Smooth muscle cell (in vitro differentiated cells): ENCODE results near the gene HOXA6. TPM values are rescaled to one million over a fixed set of nuclear protein-coding genes. Genes with fewer than 3 reads are reported as not detected.
A peak's percentile ranks its signal among the peaks of the same experiment; 100 is the strongest.

ENCODE experiments used
- DNase-seq: peaks from one replicate; lab custom pipeline; 2025; ENCODE audit not compliant: unreplicated experiment; lab: John Stamatoyannopoulos, UW
- H2AFZ ChIP-seq: fragments of 200-600 bp; sonication (generic); 2 replicates; pipeline ENCODE4 v1.6.0; 2016; ENCODE audit warnings: antibody characterized with exemption, low read depth, mild to moderate bottlenecking
- H3F3A ChIP-seq: fragments of 200-600 bp; sonication (generic); 2 replicates; pipeline ENCODE4 v1.6.0; 2017; ENCODE audit warnings: antibody characterized with exemption, low read depth
- H3K27ac ChIP-seq: fragments of 200-600 bp; sonication (generic); 2 replicates; pipeline ENCODE4 v1.5.1; 2016; ENCODE audit warnings: low read depth, mild to moderate bottlenecking
- H3K27me3 ChIP-seq: fragments of 200-600 bp; sonication (generic); 2 replicates; pipeline ENCODE4 v1.6.1; 2016; ENCODE audit warnings: low read depth, mild to moderate bottlenecking
- H3K36me3 ChIP-seq: fragments of 200-600 bp; sonication (generic); 2 replicates; pipeline ENCODE4 v1.5.1; 2016; ENCODE audit warnings: low read depth
- H3K4me1 ChIP-seq: fragments of 200-600 bp; sonication (generic); 2 replicates; pipeline ENCODE4 v1.5.1; 2016; ENCODE audit warnings: low read depth
- H3K4me2 ChIP-seq: fragments of 200-600 bp; sonication (generic); 2 replicates; pipeline ENCODE4 v1.6.0; 2016; ENCODE audit warnings: mild to moderate bottlenecking
- H3K4me3 ChIP-seq: fragments of 200-600 bp; sonication (generic); 2 replicates; pipeline ENCODE4 v1.5.1; 2016; ENCODE audit warnings: mild to moderate bottlenecking
- H3K79me2 ChIP-seq: fragments of 200-600 bp; sonication (generic); 2 replicates; pipeline ENCODE4 v1.6.0; 2016; ENCODE audit warnings: low read depth, mild to moderate bottlenecking
- H3K9ac ChIP-seq: fragments of 200-600 bp; sonication (generic); 2 replicates; pipeline ENCODE4 v1.6.0; 2016; ENCODE audit warnings: low read depth
- H3K9me3 ChIP-seq: fragments of 200-600 bp; sonication (generic); replicated peaks from 2 replicates; pipeline ENCODE4 v1.5.1; 2016; ENCODE audit warnings: low read depth
- H4K20me1 ChIP-seq: fragments of 200-600 bp; sonication (generic); 2 replicates; pipeline ENCODE4 v1.6.0; 2016; ENCODE audit warnings: low read depth
- CTCF ChIP-seq: fragments of 200-600 bp; sonication (generic); IDR thresholded peaks from 2 replicates; pipeline ENCODE4 v1.5.1; 2017; ENCODE audit warnings: borderline replicate concordance, mild to moderate bottlenecking, antibody characterized with exemption; ENCODE audit not compliant: insufficient read depth, poor library complexity, severe bottlenecking
- WGBS: methylation state at CpG from one replicate; pipeline ENCODE4 v1.1.7; 2016; ENCODE audit warnings: low lambda C conversion rate; 5-methylcytosine and 5-hydroxymethylcytosine counted together
- polyA plus RNA-seq: library from polyadenylated mRNA; unstranded; fragments of >200 nt; fragmentation: Nextera tagmentation; extraction: Ambion mirVana; gene quantifications from 2 replicates; pipeline ENCODE4 v1.2.1, GENCODE V29; 2016
- total RNA-seq: library from RNA; depleted of rRNA; stranded (reverse); fragments of >200 nt; gene quantifications from 2 replicates; pipeline ENCODE4 v1.2.3, GENCODE V29; 2014

The HOXA6 gene
- total and polyA plus RNA-seq, 2 experiments from 2014 or later = 0.56 to 0.58 TPM

GRCh38 chr7:27110186-27111031 is 37.2 kb downstream of the HOXA6 start:
- no peaks in the 10 kb centered on the region for H3F3A ChIP-seq
- no peak overlapping the region for H2AFZ ChIP-seq
- H4K20me1 ChIP-seq = peaks cover 18% of the 10 kb centered on the region
- no peak overlapping the region for H3K9ac ChIP-seq
- DNase-seq = no peak
- H3K27ac ChIP-seq = no peak overlapping the region
- peak overlapping the region; percentile 80 for H3K4me2 ChIP-seq
- peak overlapping the region; percentile 24 for H3K4me3 ChIP-seq
- H3K27me3 ChIP-seq = peaks cover 100% of the 10 kb centered on the region
- 6% methylated on average over 50 of the region's 66 CpGs for WGBS
- H3K9me3 ChIP-seq = no peaks in the 10 kb centered on the region
- TF ChIP-seq CTCF = no peak
- H3K79me2 ChIP-seq = no peaks in the 10 kb centered on the region
- peaks cover 11% of the 10 kb centered on the region for H3K4me1 ChIP-seq
- no peaks in the 10 kb centered on the region for H3K36me3 ChIP-seq

DNA sequence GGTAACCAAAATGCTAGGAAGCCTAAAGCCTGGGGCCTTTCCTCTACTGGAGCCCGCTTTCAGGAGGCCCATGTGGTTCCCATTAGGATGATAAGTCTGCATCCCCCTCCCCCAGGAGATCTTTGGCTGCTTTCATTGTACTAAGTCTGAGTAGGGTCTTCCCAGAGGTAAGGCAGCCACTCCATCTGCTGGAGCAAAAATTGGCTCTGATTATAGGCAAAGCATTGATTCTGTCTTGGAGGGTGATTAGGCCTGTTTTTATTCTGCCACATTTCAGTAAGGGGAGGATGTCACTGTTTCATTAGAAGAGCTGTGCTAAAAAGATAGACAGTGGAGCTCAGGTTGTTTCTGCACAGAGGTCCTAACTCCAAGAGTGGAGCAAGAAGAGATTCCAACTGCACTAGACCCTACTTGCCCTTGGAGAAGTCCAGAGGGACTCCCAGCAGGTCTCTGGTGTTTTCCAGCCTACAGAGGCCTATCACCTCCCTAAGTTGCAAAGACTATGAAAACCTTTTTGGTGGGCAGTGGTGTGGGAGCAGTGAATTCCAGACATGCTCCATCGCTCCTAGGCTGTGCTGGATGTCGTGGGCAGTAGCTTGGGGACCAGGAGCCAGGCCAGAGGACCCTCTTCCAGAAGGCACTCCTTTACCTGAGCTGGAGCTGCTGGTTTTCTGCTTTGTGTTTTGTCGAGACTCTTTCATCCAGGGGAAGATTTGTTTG is 37.9 kb downstream of the HOXA6 start:
- no peaks in the 10 kb centered on the region for H3F3A ChIP-seq
- no peak overlapping the region for H2AFZ ChIP-seq
- no peak overlapping the region for H3K27ac ChIP-seq
- H3K27me3 ChIP-seq = peaks cover 100% of the 10 kb centered on the region
- peaks cover 12% of the 10 kb centered on the region for H4K20me1 ChIP-seq
- TF ChIP-seq CTCF = no peak
- no peaks in the 10 kb centered on the region for H3K36me3 ChIP-seq
- 78% methylated on average over 4 of the region's 4 CpGs for WGBS
- no peaks in the 10 kb centered on the region for H3K9me3 ChIP-seq
- peaks cover 11% of the 10 kb centered on the region for H3K4me1 ChIP-seq
- H3K4me2 ChIP-seq = no peak overlapping the region
- DNase-seq = no peak
- H3K4me3 ChIP-seq = no peak overlapping the region
- no peaks in the 10 kb centered on the region for H3K79me2 ChIP-seq
- H3K9ac ChIP-seq = no peak overlapping the region

- peaks cover 100% of the 10 kb centered on the region for H3K27me3 ChIP-seq
- peak overlapping the region; percentile 10 for H3K4me3 ChIP-seq
- H3K4me2 ChIP-seq = peak overlapping the region; percentile 75
Observed at GRCh38 chr7:27108390-27109127, 39.0 kb downstream of the HOXA6 start.

More at GRCh38 chr7:27108390-27109127, 39.0 kb downstream of the HOXA6 start:
- no peaks in the 10 kb centered on the region for H3K79me2 ChIP-seq
- H3K9ac ChIP-seq = no peak overlapping the region
- WGBS = 2% methylated on average over 36 of the region's 41 CpGs
- no peaks in the 10 kb centered on the region for H3K9me3 ChIP-seq
- no peak for DNase-seq
- H3K4me1 ChIP-seq = peaks cover 11% of the 10 kb centered on the region
- H4K20me1 ChIP-seq = peaks cover 12% of the 10 kb centered on the region
- no peak for TF ChIP-seq CTCF
- no peak overlapping the region for H3K27ac ChIP-seq
- H3F3A ChIP-seq = no peaks in the 10 kb centered on the region
- no peaks in the 10 kb centered on the region for H3K36me3 ChIP-seq
- no peak overlapping the region for H2AFZ ChIP-seq
